SK-N-MC (cell line): ENCODE measurements around the gene KISS1.

ENCODE experiments used
- DNase-seq: peaks from one replicate; pipeline ENCODE4 v3.0.0-alpha.2; 2011; ENCODE audit warnings: low read depth, low spot score
- H3K27ac ChIP-seq: fragments of 200-600 bp; sonication (generic); 2 replicates; pipeline ENCODE4 v1.5.1; 2016; ENCODE audit warnings: mixed run types
- H3K36me3 ChIP-seq: fragments of 200-600 bp; sonication (generic); 2 replicates; pipeline ENCODE4 v1.6.1; 2017; ENCODE audit warnings: antibody characterized with exemption, low read length, mixed read lengths; ENCODE audit not compliant: insufficient read depth
- H3K4me3 ChIP-seq: fragments of 200-600 bp; sonication (generic); 2 replicates; pipeline ENCODE4 v1.5.1; 2016
- H3K9ac ChIP-seq: fragments of 200-600 bp; sonication (generic); 2 replicates; pipeline ENCODE4 v1.8.0; 2017; ENCODE audit warnings: mixed run types, mixed read lengths; ENCODE audit not compliant: insufficient read length
- H3K9me3 ChIP-seq: fragments of 200-600 bp; sonication (generic); 2 replicates; pipeline ENCODE4 v1.6.1; 2017; ENCODE audit warnings: low read depth, mild to moderate bottlenecking, antibody characterized with exemption, low read length, moderate library complexity, mixed read lengths
- EZH2 ChIP-seq: fragments of 200-600 bp; sonication (generic); IDR thresholded peaks from one replicate; pipeline ENCODE4 v1.6.1; 2017; ENCODE audit warnings: antibody characterized with exemption
- FOXP2 ChIP-seq: optimal IDR thresholded peaks from 2 replicates; pipeline ENCODE3; 2011; ENCODE audit warnings: mild to moderate bottlenecking, moderate library complexity; ENCODE audit not compliant: insufficient read depth; ENCODE audit errors: extremely low read length, control extremely low read depth
- POLR2AphosphoS5 ChIP-seq: IDR thresholded peaks from 2 replicates; pipeline ENCODE4 v1.6.1; 2012; ENCODE audit warnings: mild to moderate bottlenecking, low read depth, low read length, borderline replicate concordance

The KISS1 gene

GRCh38 chr1:204230211-204230610, 33.9 kb upstream of the KISS1 start:
- no peak for TF ChIP-seq FOXP2
- no peak for TF ChIP-seq POLR2AphosphoS5
- TF ChIP-seq EZH2, result no peak
- H3K36me3 ChIP-seq, result no peaks in the 10 kb centered on the region

GRCh38 chr1:204228896-204229295, 32.6 kb upstream of the KISS1 start:
- no peak for TF ChIP-seq EZH2
- no peak for TF ChIP-seq FOXP2
- no peak for TF ChIP-seq POLR2AphosphoS5
- no peaks in the 10 kb centered on the region for H3K9me3 ChIP-seq
- H3K9ac ChIP-seq, result no peak overlapping the region
- DNase-seq, result no peak
- H3K36me3 ChIP-seq, result no peaks in the 10 kb centered on the region
- no peak overlapping the region for H3K4me3 ChIP-seq
- no peak overlapping the region for H3K27ac ChIP-seq

More at GRCh38 chr1:204230211-204230610, 33.9 kb upstream of the KISS1 start:
- Histone ChIP-seq H3K9me3 (no peaks in the 10 kb centered on the region), H3K27ac (no peak overlapping the region), H3K4me3 (no peak overlapping the region), H3K9ac (no peak overlapping the region)
- no peak for DNase-seq

GRCh38 chr1:204227996-204228785, 31.9 kb upstream of the KISS1 start:
- Histone ChIP-seq H3K4me3 (no peak overlapping the region), H3K9ac (no peak overlapping the region), H3K36me3 (no peaks in the 10 kb centered on the region), H3K9me3 (no peaks in the 10 kb centered on the region), H3K27ac (no peak overlapping the region)
- TF ChIP-seq POLR2AphosphoS5 (no peak), EZH2 (no peak), FOXP2 (no peak)
- DNase-seq, result no peak

- H3K9me3 ChIP-seq, result no peaks in the 10 kb centered on the region
- TF ChIP-seq EZH2 (no peak), FOXP2 (no peak), POLR2AphosphoS5 (no peak)
- no peak for DNase-seq
- no peaks in the 10 kb centered on the region for H3K36me3 ChIP-seq
- no peak overlapping the region for H3K27ac ChIP-seq
- H3K9ac ChIP-seq, result no peak overlapping the region
- no peak overlapping the region for H3K4me3 ChIP-seq
These were observed 31.1 kb upstream of the KISS1 start for GRCh38 chr1:204227351-204227750.

- no peaks in the 10 kb centered on the region for H3K9me3 ChIP-seq
- H3K4me3 ChIP-seq, result no peak overlapping the region
- DNase-seq, result no peak
- H3K27ac ChIP-seq, result no peak overlapping the region
- TF ChIP-seq POLR2AphosphoS5 (no peak), EZH2 (no peak), FOXP2 (no peak)
- no peak overlapping the region for H3K9ac ChIP-seq
- H3K36me3 ChIP-seq, result no peaks in the 10 kb centered on the region
These were observed 29.8 kb upstream of the KISS1 start for GRCh38 chr1:204225841-204226735.

DNA sequence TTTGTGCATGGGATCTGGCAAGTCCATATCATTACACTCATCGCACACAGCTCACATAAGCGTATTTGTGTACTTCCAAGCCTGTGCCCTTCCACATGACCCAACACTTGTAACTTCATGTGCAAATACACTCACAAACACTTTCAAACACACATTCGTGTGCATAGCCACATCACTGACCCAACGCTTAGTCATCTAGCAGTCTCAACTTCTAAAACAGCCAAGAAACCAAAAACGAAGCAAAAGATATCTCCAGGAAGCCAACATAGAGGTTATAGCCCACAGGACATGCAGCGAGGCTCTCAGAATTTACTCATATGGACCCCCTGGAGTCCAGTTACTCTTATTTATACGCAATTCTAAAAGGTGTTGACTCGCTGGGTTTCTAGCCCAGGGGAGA, 28.4 kb upstream of the KISS1 start:
- H3K4me3 ChIP-seq, result no peak overlapping the region
- no peaks in the 10 kb centered on the region for H3K9me3 ChIP-seq
- no peak for TF ChIP-seq POLR2AphosphoS5
- TF ChIP-seq FOXP2, result no peak
- TF ChIP-seq EZH2, result no peak
- no peaks in the 10 kb centered on the region for H3K36me3 ChIP-seq
- H3K27ac ChIP-seq, result no peak overlapping the region
- DNase-seq, result no peak
- no peak overlapping the region for H3K9ac ChIP-seq

- Histone ChIP-seq H3K27ac (no peak overlapping the region), H3K9ac (no peak overlapping the region), H3K4me3 (no peak overlapping the region), H3K9me3 (no peaks in the 10 kb centered on the region), H3K36me3 (no peaks in the 10 kb centered on the region)
- no peak for TF ChIP-seq POLR2AphosphoS5
- TF ChIP-seq EZH2, result no peak
- TF ChIP-seq FOXP2, result no peak
- no peak for DNase-seq
These were observed 27.0 kb upstream of the KISS1 start for GRCh38 chr1:204223129-204223860.

- H3K36me3 ChIP-seq, result no peaks in the 10 kb centered on the region
- TF ChIP-seq EZH2 (no peak), FOXP2 (no peak), POLR2AphosphoS5 (no peak)
- H3K9me3 ChIP-seq, result no peaks in the 10 kb centered on the region
- H3K27ac ChIP-seq, result no peak overlapping the region
- H3K9ac ChIP-seq, result no peak overlapping the region
- no peak overlapping the region for H3K4me3 ChIP-seq
- no peak for DNase-seq
These were observed 26.4 kb upstream of the KISS1 start for GRCh38 chr1:204222764-204223055.

GRCh38 chr1:204222006-204222763, 25.9 kb upstream of the KISS1 start:
- no peaks in the 10 kb centered on the region for H3K36me3 ChIP-seq
- no peak overlapping the region for H3K9ac ChIP-seq
- TF ChIP-seq POLR2AphosphoS5 (no peak), EZH2 (no peak), FOXP2 (no peak)
- H3K9me3 ChIP-seq, result no peaks in the 10 kb centered on the region
- no peak overlapping the region for H3K27ac ChIP-seq
- no peak for DNase-seq
- H3K4me3 ChIP-seq, result no peak overlapping the region
